ENCODE data around the gene CES1. TPM values are rescaled to one million over a fixed set of nuclear protein-coding genes. Genes with fewer than 3 reads are reported as not detected.
"Not testable (repeated sequence)": the region's sequence is repeated elsewhere in the genome, so short reads cannot be mapped to it uniquely, and the experiment has no call there.

The CES1 gene
- total RNA-seq, 2 experiments from 2014 or later = not detected

DNA sequence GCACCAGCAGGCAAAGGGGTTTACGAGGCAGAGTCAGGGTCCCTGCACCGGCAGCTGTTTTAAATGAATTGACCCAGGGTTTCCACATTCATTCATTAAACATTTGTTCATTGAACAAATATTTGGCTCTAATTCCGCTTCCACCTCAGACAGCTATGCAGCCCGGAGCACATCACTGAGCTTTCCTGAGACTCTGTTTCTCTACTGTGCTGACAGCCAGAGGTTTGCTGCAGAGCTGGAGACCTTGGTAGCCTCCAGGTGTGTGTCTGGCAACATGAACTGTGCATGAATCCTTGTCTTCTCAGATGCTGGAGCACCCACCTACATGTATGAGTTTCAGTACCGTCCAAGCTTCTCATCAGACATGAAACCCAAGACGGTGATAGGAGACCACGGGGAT, 42.7 kb downstream of the CES1 start:
- H3K36me3 Mint-ChIP-seq (ENCODE audit: low read depth); H3K4me1 Mint-ChIP-seq (ENCODE audit: low read depth); H3K27ac Mint-ChIP-seq; intact Hi-C loops (cut with micrococcal nuclease); H3K9me3 Mint-ChIP-seq; POLR2A ChIA-PET; H3K4me3 Mint-ChIP-seq; H3K27me3 Mint-ChIP-seq; CTCF ChIA-PET; ATAC-seq; DNase-seq: not testable (repeated sequence)

DNA sequence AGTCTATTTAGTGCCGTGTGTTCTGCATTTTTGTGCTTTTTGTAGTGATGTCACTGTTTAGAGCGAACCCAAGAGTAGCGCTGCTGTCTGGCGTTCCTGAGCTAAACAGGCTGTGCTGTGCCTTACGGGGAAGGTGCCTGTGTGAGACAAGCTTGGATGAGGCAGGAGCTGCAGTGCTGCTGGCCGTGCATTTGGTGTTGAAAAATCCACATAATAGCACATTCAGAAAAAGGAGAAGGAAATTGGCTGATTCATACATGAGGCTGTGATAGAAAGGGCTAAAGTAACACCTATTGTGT, 50.2 kb downstream of the CES1 start:
- H3K4me1 Mint-ChIP-seq (ENCODE audit: low read depth); H3K27me3 Mint-ChIP-seq; CTCF ChIA-PET; H3K27ac Mint-ChIP-seq; H3K36me3 Mint-ChIP-seq (ENCODE audit: low read depth); H3K4me3 Mint-ChIP-seq; H3K9me3 Mint-ChIP-seq; intact Hi-C loops (cut with micrococcal nuclease); POLR2A ChIA-PET; ATAC-seq; DNase-seq: not testable (repeated sequence)

DNA sequence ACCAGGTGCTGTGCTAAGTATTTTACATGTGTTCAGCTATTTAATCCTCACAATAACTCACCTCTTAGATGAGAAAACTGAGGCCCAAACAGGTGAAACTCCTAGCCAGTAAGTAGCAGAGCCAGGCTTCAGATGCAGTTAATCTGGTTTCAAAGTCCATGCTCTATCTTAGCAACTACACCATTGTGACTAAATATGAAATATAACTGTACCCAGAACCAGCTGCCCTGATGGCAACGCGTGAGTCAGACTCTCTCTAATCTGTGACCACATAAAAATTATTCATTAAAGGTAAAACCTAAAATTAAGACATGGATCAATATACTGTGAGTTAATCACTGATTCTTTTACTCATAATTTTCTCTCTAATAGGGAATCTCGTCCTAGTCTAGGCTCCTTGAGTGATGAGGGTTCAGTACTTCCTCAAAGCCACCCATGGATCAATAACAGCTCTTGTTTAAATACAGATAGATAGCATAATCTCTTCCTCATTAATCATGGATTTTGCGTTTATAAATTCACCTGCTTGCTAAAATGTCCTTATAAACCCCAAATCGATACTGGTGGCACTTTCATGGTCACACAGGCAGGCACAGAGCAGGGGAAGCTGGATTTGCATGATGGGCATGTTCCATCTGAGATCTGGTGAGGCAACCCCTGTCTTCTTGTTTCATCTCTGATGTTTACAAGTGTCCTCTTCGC, 50.7 kb downstream of the CES1 start:
- H3K4me1 Mint-ChIP-seq (ENCODE audit: low read depth); H3K27me3 Mint-ChIP-seq; H3K27ac Mint-ChIP-seq; intact Hi-C loops (cut with micrococcal nuclease); H3K36me3 Mint-ChIP-seq (ENCODE audit: low read depth); ATAC-seq; H3K4me3 Mint-ChIP-seq; H3K9me3 Mint-ChIP-seq; CTCF ChIA-PET; POLR2A ChIA-PET; DNase-seq: not testable (repeated sequence)

DNA sequence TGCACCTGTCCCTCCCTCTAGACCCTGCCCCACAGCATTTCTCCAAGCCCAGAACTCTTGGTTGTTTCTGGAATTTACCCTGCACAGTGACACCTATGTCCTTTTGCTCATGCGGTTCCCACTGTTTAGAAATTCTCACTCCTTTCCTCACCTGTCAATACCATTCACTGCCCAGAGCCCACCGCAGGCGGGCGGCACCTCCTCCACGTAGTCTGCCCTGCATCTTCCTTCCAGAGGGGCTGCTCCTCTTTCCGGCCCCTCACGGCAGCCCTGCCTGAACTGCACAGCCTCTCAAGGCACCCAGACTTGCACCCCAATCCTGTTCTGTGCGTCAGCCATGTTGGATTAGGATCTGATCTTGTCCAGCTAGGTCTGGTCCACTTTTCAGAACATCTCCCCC, 51.4 kb downstream of the CES1 start:
- H3K9me3 Mint-ChIP-seq, H3K27me3 Mint-ChIP-seq, POLR2A ChIA-PET: not testable (repeated sequence)

DNA sequence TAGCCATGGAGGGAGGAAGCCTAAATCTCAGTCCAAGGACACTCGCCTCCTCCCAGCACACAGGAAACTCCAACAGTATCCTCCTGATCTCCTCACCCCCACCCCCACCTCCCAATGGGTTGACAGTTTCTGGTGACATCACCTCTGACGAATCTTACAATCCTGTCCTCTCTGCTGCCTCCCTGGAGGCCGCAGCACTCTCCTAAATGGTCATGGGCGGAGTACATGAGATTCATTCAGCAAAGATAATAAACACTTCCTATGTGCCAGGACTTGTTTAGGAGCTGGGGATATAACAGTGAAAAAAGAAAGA, 52.8 kb downstream of the CES1 start:
- intact Hi-C loops (cut with micrococcal nuclease); H3K9me3 Mint-ChIP-seq; CTCF ChIA-PET; H3K27ac Mint-ChIP-seq; ATAC-seq; H3K36me3 Mint-ChIP-seq (ENCODE audit: low read depth); H3K4me3 Mint-ChIP-seq; H3K27me3 Mint-ChIP-seq; DNase-seq; H3K4me1 Mint-ChIP-seq (ENCODE audit: low read depth); POLR2A ChIA-PET: not testable (repeated sequence)

More for the DNA sequence above, 51.4 kb downstream of the CES1 start:
- H3K36me3 Mint-ChIP-seq (ENCODE audit: low read depth); CTCF ChIA-PET; ATAC-seq; H3K4me1 Mint-ChIP-seq (ENCODE audit: low read depth); H3K27ac Mint-ChIP-seq; DNase-seq; intact Hi-C loops (cut with micrococcal nuclease); H3K4me3 Mint-ChIP-seq: not testable (repeated sequence)

DNA sequence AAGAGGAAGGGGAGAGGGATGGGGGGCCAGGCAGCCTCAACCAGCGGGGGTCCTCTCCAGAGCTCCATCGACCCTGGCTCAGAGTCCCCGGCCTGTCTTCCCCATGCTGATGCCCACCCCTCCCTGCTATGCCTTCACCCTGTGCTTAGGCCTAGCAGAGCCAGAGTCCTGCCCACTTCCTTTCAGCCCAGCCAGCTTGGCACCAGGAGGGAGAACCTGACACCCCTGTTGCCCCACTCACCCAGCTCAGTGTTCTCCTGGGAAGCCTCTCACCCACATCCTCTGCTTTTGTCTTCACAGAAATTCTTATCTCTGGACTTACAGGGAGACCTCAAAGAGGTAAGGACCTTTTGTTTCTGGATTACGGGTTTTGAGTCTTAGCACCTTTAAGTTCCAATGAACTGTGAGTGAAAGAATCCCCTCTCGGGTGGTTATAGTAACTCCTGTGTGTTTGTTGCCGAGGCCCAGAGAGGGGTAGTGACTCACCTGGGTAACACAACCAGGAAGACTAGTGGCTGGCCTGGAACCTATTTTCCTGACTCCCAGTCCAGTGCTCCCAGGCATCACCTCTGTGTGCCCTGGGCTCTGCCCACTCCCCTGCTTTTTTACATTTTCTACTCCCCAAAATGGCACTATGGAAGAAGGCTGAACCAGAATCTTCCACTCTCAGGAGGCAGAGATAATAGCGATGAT, 53.3 kb downstream of the CES1 start:
- no peaks in the 10 kb centered on the region for H3K36me3 Mint-ChIP-seq (ENCODE audit: low read depth)
- TF ChIP-seq, protein P1, sequence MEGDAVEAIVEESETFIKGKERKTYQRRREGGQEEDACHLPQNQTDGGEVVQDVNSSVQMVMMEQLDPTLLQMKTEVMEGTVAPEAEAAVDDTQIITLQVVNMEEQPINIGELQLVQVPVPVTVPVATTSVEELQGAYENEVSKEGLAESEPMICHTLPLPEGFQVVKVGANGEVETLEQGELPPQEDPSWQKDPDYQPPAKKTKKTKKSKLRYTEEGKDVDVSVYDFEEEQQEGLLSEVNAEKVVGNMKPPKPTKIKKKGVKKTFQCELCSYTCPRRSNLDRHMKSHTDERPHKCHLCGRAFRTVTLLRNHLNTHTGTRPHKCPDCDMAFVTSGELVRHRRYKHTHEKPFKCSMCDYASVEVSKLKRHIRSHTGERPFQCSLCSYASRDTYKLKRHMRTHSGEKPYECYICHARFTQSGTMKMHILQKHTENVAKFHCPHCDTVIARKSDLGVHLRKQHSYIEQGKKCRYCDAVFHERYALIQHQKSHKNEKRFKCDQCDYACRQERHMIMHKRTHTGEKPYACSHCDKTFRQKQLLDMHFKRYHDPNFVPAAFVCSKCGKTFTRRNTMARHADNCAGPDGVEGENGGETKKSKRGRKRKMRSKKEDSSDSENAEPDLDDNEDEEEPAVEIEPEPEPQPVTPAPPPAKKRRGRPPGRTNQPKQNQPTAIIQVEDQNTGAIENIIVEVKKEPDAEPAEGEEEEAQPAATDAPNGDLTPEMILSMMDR (IDR thresholded peaks at IDR 0.05) = no peak
- H3K27me3 Mint-ChIP-seq = no peaks in the 10 kb centered on the region
- intact Hi-C loops (cut with micrococcal nuclease) = no loop called here
- no peaks in the 10 kb centered on the region for H3K4me1 Mint-ChIP-seq (ENCODE audit: low read depth)
- H3K27ac Mint-ChIP-seq = no peak overlapping the region
- ATAC-seq = no peak
- no peak for DNase-seq
- H3K4me3 Mint-ChIP-seq = no peak overlapping the region
- ChIA-PET POLR2A (no interaction called here), CTCF (no interaction called here)
- H3K9me3 Mint-ChIP-seq = no peaks in the 10 kb centered on the region

DNA sequence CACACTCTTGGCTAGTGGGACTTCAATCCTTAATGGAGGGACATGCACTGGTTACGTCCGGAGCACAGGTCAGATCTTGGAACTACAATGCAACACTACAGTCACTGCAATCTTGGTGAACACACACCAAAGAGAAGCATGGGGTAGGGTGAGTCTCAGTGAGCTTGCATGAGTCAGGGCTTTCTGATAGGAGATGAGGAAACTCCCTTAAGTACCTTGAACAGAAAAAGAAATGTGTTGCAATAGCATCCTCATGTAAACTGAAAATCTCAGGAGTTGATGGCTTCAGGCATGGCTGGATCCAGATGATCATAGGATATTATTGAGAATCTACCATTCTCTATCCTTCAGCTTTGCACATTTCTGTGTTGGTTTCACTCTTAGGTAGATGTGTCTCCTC, 54.1 kb downstream of the CES1 start:
- CTCF ChIA-PET = no interaction called here
- no peaks in the 10 kb centered on the region for H3K4me1 Mint-ChIP-seq (ENCODE audit: low read depth)

More for the DNA sequence above, 54.1 kb downstream of the CES1 start:
- Mint-ChIP-seq H3K4me3 (no peak overlapping the region), H3K27me3 (no peaks in the 10 kb centered on the region), H3K36me3 (ENCODE audit: low read depth) (no peaks in the 10 kb centered on the region), H3K9me3 (no peaks in the 10 kb centered on the region), H3K27ac (no peak overlapping the region)
- intact Hi-C loops (cut with micrococcal nuclease) = no loop called here
- no peak for DNase-seq
- no peak for ATAC-seq
- POLR2A ChIA-PET = no interaction called here
- TF ChIP-seq, protein P1 (IDR thresholded peaks at IDR 0.05) = no peak
